Hematopoietic multipotent progenitor cell (in vitro differentiated cells): Measurements from ENCODE around the gene PIAS4. TPM values are rescaled to one million over a fixed set of nuclear protein-coding genes. Genes with fewer than 3 reads are reported as not detected.

Experiments
- DNase-seq, 3 donors: peaks; one replicate each; pipeline ENCODE4 v3.0.0-alpha.2; 2011 to 2015; ENCODE audit warnings: low read depth in 2 of 3, low spot score in 2 of 3
- total RNA-seq: library from RNA; depleted of rRNA; stranded (reverse); fragments of >200 nt; gene quantifications from one replicate; pipeline ENCODE4 v1.2.3, GENCODE V29; 2012

Gene PIAS4
- total RNA-seq, 1 donor, result 21.8 TPM

GRCh38 chr19:4066176-4066606, 58.7 kb downstream of the PIAS4 start:
- DNase-seq, result no peak

GRCh38 chr19:4066682-4067395, 59.3 kb downstream of the PIAS4 start, which contains the start of gene ZBTB7A:
TSS of gene ZBTB7A (minus strand) at chr19:4066899. CDS start at chr19:4055232, 11,667 bp downstream.
- DNase-seq, result peak; percentile 50 to 94 (median 90)

- DNase-seq, result peak in 2 of 3 donors; percentile 68 to 76
These were observed 60.0 kb downstream of the PIAS4 start for GRCh38 chr19:4067396-4068046.

- DNase-seq, result no peak
These were observed 60.8 kb downstream of the PIAS4 start for GRCh38 chr19:4068047-4068966.

- peak in 1 of 3 donors; percentile 44 for DNase-seq
These were observed 61.9 kb downstream of the PIAS4 start for GRCh38 chr19:4069331-4069959.

GRCh38 chr19:4071610-4072009, 64.1 kb downstream of the PIAS4 start:
- no peak for DNase-seq

- DNase-seq, result no peak
These were observed 67.8 kb downstream of the PIAS4 start for GRCh38 chr19:4075373-4075772.

- no peak for DNase-seq
These were observed 69.5 kb downstream of the PIAS4 start for GRCh38 chr19:4077007-4077374.

GRCh38 chr19:4077800-4078684, 70.5 kb downstream of the PIAS4 start:
- peak in 2 of 3 donors; percentile 67 to 70 for DNase-seq

- no peak for DNase-seq
These were observed 72.9 kb downstream of the PIAS4 start for GRCh38 chr19:4080473-4080872.

GRCh38 chr19:4081441-4082129, 74.0 kb downstream of the PIAS4 start:
- no peak for DNase-seq

- no peak for DNase-seq
These were observed 74.6 kb downstream of the PIAS4 start for GRCh38 chr19:4082172-4082571.

- peak in 2 of 3 donors; percentile 74 to 79 for DNase-seq
These were observed 76.4 kb downstream of the PIAS4 start for GRCh38 chr19:4083677-4084546.

GRCh38 chr19:4084547-4084877, 77.0 kb downstream of the PIAS4 start:
- DNase-seq, result no peak

GRCh38 chr19:4086411-4086867, 78.9 kb downstream of the PIAS4 start:
- no peak for DNase-seq

- DNase-seq, result no peak
These were observed 80.5 kb downstream of the PIAS4 start for GRCh38 chr19:4087787-4088679.

- DNase-seq, result peak in 2 of 3 donors; percentile 82 to 87
These were observed 81.4 kb downstream of the PIAS4 start for GRCh38 chr19:4088975-4089374.
